CD4-positive, alpha-beta T cell treated with Interleukin-2 at 100 ng/mL for 4 hours (primary cell): ENCODE results near the gene MRFAP1L1.

ENCODE experiments used
- DNase-seq: peaks from one replicate; pipeline ENCODE4 v3.0.0-alpha.2; 2020; ENCODE audit warnings: low spot score

MRFAP1L1 gene

DNA sequence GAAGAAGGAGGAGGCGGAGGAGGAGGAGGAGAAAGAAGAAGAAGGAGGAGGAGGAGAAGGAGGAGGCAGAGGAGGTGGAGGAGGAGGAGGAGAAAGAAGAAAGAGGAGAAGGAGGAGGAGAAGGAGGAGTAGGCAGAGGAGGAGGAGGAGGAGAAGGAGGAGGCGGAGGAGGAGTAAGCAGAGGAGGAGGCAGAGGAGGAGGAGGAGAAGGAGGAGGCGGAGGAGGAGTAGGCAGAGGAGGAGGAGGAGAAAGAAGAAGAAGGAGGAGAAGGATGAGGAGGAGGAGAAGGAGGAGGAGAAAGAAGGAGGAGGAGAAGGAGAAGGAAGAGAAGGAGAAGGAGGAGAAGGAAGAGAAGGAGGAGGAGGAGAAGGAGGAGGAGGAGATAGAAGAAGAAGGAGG lies 49.2 kb downstream of the MRFAP1L1 start:
- no peak for DNase-seq

- no peak for DNase-seq
These were observed 49.8 kb downstream of the MRFAP1L1 start for GRCh38 chr4:6659897-6660296.

DNA sequence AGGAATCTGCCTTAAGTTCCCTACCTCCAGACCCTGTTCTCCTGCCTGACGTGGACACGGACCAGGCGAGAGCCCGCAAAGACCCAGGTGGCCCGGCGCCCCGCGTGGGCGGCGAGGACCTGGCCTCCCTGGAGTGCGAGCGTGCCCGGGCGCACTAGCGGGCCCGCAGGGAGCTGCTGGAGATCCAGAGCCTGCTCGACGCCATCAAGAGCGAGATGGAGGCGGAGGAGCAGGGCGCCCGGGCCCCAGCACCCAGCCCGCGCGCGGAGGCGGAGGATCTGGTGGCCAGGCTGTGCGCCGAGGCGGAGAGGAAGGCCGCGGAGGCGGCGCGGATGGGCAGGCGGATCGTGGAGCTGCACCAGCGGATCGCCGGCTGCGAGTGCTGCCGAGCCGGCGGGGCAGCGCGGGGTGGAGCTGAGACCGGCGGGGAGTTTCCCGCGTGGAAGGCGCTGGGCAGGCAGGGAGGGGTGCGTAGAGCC lies 51.0 kb downstream of the MRFAP1L1 start:
- peak; percentile 46 for DNase-seq

GRCh38 chr4:6658209-6658595 lies 51.5 kb downstream of the MRFAP1L1 start:
- DNase-seq = no peak
